ENCODE measurements around the gene CLIP4.

GRCh38 chr2:29072971-29073725, 42.1 kb upstream of the CLIP4 start:
- TF ChIP-seq EZH2 (IDR thresholded peaks at IDR 0.05; ENCODE audit: low read depth, unreplicated experiment) = no peak
- no peak for TF ChIP-seq CTCF (conservative IDR thresholded peaks at IDR 0.05; ENCODE audit: low read depth in 2 of 2)
- no peak for TF ChIP-seq CREB1 (CRISPR knock-in tag; IDR thresholded peaks at IDR 0.05; ENCODE audit: low read depth)
